OCI-LY7 (cell line): ENCODE data around the gene CEPT1. TPM values are rescaled to one million over a fixed set of nuclear protein-coding genes. Genes with fewer than 3 reads are reported as not detected.

Source experiments
- BruUV-seq: library from RNA; stranded (reverse); fragments of 400-500 nt; replicated peaks from 2 replicates; lab custom pipeline; 2021; lab: Mats Ljungman, UMichigan
- CTCF ChIA-PET: fragments of 300-600 bp; sonication (Branson Sonifier 250); formaldehyde crosslinking; loops from one replicate; lab custom pipeline; 2022; ENCODE audit warnings: antibody characterized with exemption; ENCODE audit not compliant: unreplicated experiment; lab: Charles Lee
- POLR2A ChIA-PET: fragments of 300-600 bp; sonication (Branson Sonifier 250); formaldehyde crosslinking; loops from one replicate; lab custom pipeline; 2022; ENCODE audit warnings: antibody characterized with exemption; lab: Charles Lee
- DNase-seq: peaks from one replicate; pipeline ENCODE4 v3.0.0-alpha.2; 2015; ENCODE audit warnings: low spot score
- H2AFZ ChIP-seq: fragments of 200-600 bp; sonication (generic), shearing (Covaris generic); 2 replicates; pipeline ENCODE4 v1.6.1; 2014; ENCODE audit warnings: mild to moderate bottlenecking, antibody characterized with exemption, low read length, moderate library complexity
- H3K27ac ChIP-seq: fragments of 200-600 bp; sonication (generic); 2 replicates; pipeline ENCODE4 v1.5.1; 2014; ENCODE audit warnings: mixed run types, low read depth, mild to moderate bottlenecking, moderate library complexity, low read length, inconsistent platforms; ENCODE audit not compliant: poor library complexity, severe bottlenecking
- H3K36me3 ChIP-seq: fragments of 200-600 bp; sonication (generic); 2 replicates; pipeline ENCODE4 v1.6.1; 2014; ENCODE audit warnings: mild to moderate bottlenecking, antibody characterized with exemption, low read length, moderate library complexity, mixed read lengths; ENCODE audit not compliant: insufficient read depth
- H3K4me1 ChIP-seq: fragments of 200-600 bp; sonication (generic); 2 replicates; pipeline ENCODE4 v1.5.1; 2014; ENCODE audit warnings: mild to moderate bottlenecking, low read length; ENCODE audit not compliant: insufficient read depth, poor library complexity, severe bottlenecking
- H3K4me2 ChIP-seq: fragments of 200-600 bp; sonication (generic); 2 replicates; pipeline ENCODE4 v1.6.1; 2014; ENCODE audit warnings: mild to moderate bottlenecking, low read length
- H3K4me3 ChIP-seq: fragments of 200-600 bp; sonication (generic); 2 replicates; pipeline ENCODE4 v1.5.1; 2014; ENCODE audit warnings: mild to moderate bottlenecking, low read depth, low read length; ENCODE audit not compliant: poor library complexity, severe bottlenecking
- H3K79me2 ChIP-seq: fragments of 200-600 bp; sonication (generic); 2 replicates; pipeline ENCODE4 v1.6.1; 2016; ENCODE audit warnings: low read depth, mild to moderate bottlenecking, low read length, moderate library complexity, mixed read lengths; ENCODE audit not compliant: insufficient read depth
- H3K9me2 ChIP-seq: fragments of 200-600 bp; sonication (generic); 2 replicates; pipeline ENCODE4 v1.6.1; 2016; ENCODE audit warnings: mild to moderate bottlenecking, low read length, mixed read lengths; ENCODE audit not compliant: insufficient read depth
- H3K9me3 ChIP-seq: fragments of 200-600 bp; sonication (generic); 2 replicates; pipeline ENCODE4 v1.6.1; 2014; ENCODE audit warnings: mild to moderate bottlenecking, mixed run types, low read length, mixed read lengths
- H4K20me1 ChIP-seq: fragments of 200-600 bp; sonication (generic); 2 replicates; pipeline ENCODE4 v1.6.1; 2014; ENCODE audit warnings: mild to moderate bottlenecking, antibody characterized with exemption, low read length, moderate library complexity, mixed read lengths; ENCODE audit not compliant: insufficient read depth
- CTCF ChIP-seq: fragments of 200-600 bp; sonication (generic); conservative IDR thresholded peaks from 2 replicates; pipeline ENCODE4 v1.5.1; 2014; ENCODE audit warnings: mild to moderate bottlenecking, antibody characterized with exemption, low read length, moderate library complexity, mixed read lengths
- EZH2phosphoT487 ChIP-seq: fragments of 200-600 bp; sonication (generic); IDR thresholded peaks from 2 replicates; pipeline ENCODE4 v1.6.1; 2018; ENCODE audit warnings: low read depth, borderline replicate concordance, mild to moderate bottlenecking, mixed run types, antibody characterized with exemption, low read length, moderate library complexity, mixed read lengths
- intact Hi-C: fragments of 100-400 bp; cut with micrococcal nuclease; formaldehyde crosslinking; loops from one replicate; pipeline ENCODE4 v1.10.0; 2022; ENCODE audit not compliant: unreplicated experiment
- total RNA-seq, 2 experiments: library from RNA; depleted of rRNA in 1 of 2; stranded (reverse); fragments of >200 nt in 1 of 2; shearing (Covaris generic) in 1 of 2; gene quantifications; 2 replicates each; pipeline ENCODE4 v1.2.3, GENCODE V29; 2014 to 2022

CEPT1 gene
- total RNA-seq, 2 experiments from 2014 or later: 44.9 to 59.0 TPM

GRCh38 chr1:111148376-111148881, 8.4 kb downstream of the CEPT1 start:
- H3K4me3 ChIP-seq: no peak overlapping the region
- ChIA-PET CTCF (no interaction called here), POLR2A (interaction anchor here (0.6 to 1.1 kb wide), 8 partner anchors 11 to 734 kb away, joined by 3 to 5 read pairs (median 3); no protein-coding TSS in a partner anchor)
- H3K36me3 ChIP-seq: peaks cover 88% of the 10 kb centered on the region
- no peak overlapping the region for H3K27ac ChIP-seq
- no peaks in the 10 kb centered on the region for H3K9me2 ChIP-seq
- H4K20me1 ChIP-seq: peaks cover 17% of the 10 kb centered on the region
- H3K4me1 ChIP-seq: peaks cover 38% of the 10 kb centered on the region
- no peak for TF ChIP-seq CTCF
- no peak for TF ChIP-seq EZH2phosphoT487
- peaks cover 6% of the 10 kb centered on the region; the same call in 1 of the 2 replicates for H3K9me3 ChIP-seq
- no TSS peak for BruUV-seq
- H3K79me2 ChIP-seq: peaks cover 100% of the 10 kb centered on the region
- DNase-seq: no peak
- H3K4me2 ChIP-seq: no peak overlapping the region
- H2AFZ ChIP-seq: no peak overlapping the region
- intact Hi-C loops: no loop called here

- ChIA-PET POLR2A (interaction anchor here (1.5 to 2.7 kb wide), 3 partner anchors 9 to 68 kb away, joined by 4 to 12 read pairs (median 12); partner anchors contain the start of genes CEPT1 and DRAM2), CTCF (no interaction called here)
- Histone ChIP-seq H4K20me1 (peaks cover 10% of the 10 kb centered on the region; the same call in 1 of the 2 replicates), H3K79me2 (peaks cover 100% of the 10 kb centered on the region), H3K4me2 (no peak overlapping the region), H3K9me3 (peaks cover 20% of the 10 kb centered on the region; the same call in 1 of the 2 replicates), H2AFZ (no peak overlapping the region), H3K9me2 (no peaks in the 10 kb centered on the region), H3K4me1 (peaks cover 20% of the 10 kb centered on the region), H3K4me3 (no peak overlapping the region), H3K36me3 (peaks cover 99% of the 10 kb centered on the region), H3K27ac (no peak overlapping the region)
- BruUV-seq: no TSS peak
- intact Hi-C loops: no loop called here
- TF ChIP-seq EZH2phosphoT487 (no peak), CTCF (no peak)
- DNase-seq: no peak
These were observed 11.8 kb downstream of the CEPT1 start for GRCh38 chr1:111151838-111152237.
